Hematopoietic multipotent progenitor cell treated with erythropoietin and hydrocortisone succinate and interleukin-3 and kit ligand, for 6 days (in vitro differentiated cells): Measurements from ENCODE around the gene ATP5PD.
"Not testable (repeated sequence)": the region's sequence is repeated elsewhere in the genome, so short reads cannot be mapped to it uniquely, and the experiment has no call there.

ENCODE experiments used
- DNase-seq: peaks from one replicate; pipeline ENCODE4 v3.0.0-alpha.2; 2015

Gene ATP5PD

DNA sequence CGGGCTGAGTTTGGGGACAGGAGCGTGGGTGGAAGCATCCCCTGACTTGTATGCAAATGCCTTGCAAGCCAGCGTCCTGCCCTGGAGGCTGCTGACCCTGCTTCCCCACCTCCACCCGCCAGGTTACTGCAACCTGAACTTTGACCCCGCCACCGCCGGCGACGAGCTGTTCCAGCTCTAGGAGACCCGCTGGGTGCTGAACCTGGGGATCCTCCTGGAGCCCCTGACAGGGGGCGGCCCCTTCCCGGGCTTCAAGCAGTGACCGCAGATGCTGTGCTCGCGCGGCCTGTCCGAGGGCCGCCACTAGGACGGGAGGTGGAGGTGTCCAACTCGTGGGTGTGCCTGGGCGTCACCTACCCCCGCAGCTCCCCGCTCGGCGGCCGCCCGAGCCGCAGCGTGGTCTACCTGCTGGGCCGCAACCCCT lies 30.3 kb upstream of the ATP5PD start:
- no peak for DNase-seq

DNA sequence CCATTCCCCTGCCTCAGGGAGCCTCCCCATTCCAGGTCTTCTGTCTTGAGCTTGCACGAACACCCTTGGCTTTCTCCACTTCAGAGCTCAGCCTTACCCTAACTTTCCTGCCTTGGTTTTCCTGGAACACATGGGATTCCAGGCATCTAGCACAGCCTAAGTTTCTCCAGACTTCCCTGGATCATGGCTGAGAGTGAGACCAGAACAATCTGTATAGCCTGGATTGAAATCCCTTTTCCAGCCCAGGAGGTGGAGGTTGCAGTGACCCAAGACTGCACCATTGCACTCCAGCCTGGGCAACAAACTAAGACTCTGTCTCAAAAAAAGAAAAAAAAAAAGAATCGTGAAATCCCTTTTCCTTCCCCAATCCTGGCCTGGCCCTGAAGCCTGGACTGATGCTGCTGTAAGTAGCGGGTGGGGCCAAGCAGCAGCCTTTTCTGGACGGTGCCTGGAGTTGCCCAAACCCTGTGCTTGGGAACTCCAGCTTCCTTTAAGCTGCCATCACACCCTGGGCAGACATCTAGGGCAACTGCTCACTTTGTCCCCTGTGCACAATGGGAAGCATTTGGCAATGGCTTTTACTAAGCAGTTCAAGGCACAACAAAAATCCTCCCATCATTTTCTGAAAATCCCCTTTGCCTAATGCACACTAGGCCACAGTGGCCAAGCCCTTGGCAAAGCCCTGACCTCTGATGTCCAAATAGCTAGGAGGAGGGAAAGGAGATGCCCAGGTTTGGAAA lies 29.0 kb upstream of the ATP5PD start:
- DNase-seq, result no peak

DNA sequence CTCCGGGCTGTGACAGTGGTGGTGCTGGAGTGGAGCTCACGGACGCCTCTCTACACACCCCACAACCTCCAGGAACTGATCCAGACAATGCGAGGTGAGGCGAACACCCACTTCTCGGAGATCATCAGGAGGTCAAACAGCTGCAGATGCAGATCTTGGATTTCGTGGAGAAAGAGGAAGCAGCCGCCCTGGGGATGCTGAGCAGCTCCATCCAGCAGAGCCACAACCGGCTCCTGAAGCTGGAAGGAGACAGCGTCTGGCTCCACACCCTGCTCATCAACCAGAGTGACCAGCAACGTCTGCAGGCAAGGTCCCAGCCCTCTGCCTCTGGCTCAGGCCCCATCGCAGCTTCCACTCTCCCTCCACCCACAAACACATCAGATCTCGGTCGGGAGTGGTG lies 27.8 kb upstream of the ATP5PD start:
- DNase-seq, result no peak

DNA sequence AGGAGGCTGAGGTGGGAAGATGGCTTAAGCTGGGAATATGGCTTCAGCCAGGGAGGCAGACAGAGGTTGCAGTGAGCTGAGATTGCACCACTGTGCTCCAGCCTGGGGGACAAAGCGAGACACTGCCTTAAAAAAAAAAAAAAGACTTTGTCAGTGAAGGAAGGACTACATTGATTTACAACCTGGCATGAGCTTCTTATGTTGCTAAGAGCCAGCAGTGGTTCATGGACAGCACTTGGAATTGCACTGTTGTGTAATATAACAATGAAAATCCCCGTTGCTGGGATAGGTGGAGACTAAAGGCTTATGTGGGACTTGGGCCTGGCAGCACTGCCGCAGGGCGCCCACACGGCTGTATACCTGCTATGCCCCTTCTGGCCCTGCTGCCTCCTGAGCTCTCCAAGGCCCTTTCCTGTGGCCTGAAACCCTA lies 26.9 kb upstream of the ATP5PD start:
- no peak for DNase-seq

DNA sequence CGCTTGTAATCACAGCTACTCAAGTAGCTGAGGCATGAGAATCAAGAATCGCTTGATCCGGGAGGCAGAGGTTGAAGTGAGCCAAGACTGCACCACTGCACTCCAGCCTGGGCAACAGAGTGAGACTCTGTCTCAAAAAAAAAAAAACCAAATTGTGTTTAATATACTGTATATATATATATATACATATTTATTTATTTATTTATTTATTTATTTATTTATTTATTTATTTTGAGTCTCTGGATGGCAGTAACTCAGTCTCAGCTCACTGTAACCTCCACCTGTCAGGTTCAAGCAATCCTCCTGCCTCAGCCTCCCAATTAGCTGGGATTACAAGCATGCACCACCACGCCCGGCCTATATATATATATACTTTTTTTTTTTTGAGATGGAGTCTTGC lies 26.1 kb upstream of the ATP5PD start:
- DNase-seq, result not testable (repeated sequence)

DNA sequence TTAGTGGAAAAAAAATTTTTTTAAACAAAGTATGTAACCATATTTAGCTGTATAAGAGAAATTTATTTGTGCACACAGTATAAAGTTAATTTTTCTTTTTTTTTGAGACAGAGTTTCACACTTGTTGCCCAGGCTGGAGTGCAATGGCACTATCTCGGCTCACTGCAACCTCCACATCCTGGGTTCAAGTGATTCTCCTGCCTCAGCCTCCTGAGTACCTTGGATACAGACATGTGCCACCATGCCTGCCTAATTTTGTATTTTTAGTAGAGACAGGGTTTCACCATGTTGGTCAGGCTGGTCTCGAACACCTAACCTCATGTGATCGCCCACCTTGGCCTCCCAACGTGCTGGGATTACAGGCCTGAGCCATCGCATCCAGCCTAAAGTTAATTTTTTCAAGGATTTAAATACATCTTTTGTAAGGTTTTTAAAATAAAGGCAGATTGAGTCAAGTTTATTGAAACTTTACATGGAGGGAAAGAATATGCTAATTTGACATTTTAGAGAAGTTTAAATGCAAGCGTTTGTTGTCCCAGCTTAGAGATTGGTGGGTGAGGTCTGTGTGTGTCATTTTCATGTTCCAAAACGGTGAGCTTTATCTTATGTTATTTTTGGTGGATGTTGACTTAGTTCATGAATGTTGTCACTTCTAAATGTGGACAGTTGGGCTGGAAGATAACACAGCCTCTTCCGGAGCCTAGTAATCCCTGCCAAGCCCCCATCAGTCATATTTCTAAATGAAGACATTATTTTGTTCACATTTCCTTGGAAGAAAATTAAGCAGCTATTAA lies 24.9 kb upstream of the ATP5PD start:
- DNase-seq, result peak; percentile 54

DNA sequence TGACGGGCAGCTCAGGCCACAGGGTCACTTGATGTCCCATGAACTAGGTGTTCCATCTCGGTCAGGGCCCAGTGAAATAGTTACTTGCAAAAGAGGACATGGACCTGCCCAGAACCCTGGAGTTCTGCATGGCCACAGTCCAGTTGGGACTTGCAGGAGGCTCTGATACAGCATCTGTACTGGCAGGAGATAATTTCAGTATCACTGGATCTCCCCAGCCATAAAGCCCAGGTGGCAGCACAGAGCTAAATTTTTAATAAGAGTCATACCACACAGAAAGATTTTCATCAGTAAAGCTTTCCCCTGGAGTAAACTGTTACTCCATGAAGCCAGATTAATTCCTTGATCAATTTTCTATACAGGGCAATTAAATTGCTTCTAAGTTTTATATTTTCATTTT lies 23.0 kb upstream of the ATP5PD start:
- peak; percentile 47 for DNase-seq

DNA sequence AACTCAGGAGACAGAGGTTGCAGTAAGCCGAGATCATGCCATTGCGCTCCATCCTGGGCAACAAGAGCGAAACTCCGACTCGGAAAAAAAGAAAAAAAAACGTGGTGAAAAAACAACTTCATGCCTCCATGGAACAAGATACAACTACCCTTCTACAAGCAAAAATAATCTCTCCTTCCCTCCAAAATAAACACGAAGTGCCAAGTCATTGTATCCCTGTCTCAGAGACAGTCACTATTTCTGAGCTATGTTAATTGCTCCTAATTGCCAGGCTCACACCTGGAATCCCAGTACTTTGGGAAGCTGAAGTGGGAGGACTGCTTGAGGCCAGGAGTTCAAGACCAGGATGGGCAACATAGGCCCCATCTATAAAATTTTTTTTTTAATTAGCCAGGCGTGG lies 22.0 kb upstream of the ATP5PD start:
- no peak for DNase-seq

DNA sequence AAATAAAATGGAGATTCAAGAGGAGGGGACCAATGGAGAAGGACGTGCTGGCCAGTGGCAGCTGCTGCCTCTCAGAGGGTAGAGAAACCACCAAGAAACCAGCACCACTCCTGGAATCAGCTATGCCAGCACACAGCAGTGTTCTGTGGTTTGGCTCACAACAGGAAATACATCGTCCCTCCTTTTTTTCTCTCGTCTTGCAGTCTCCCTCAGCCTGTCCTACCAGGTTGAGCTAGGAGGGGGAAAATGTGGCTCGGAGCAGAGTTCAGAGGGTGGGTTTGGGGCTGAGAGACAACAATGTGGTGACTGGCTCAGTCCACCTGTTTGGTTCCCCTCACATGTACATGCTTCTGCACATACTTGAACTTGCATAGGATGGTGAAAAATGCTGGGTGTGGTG lies 21.1 kb upstream of the ATP5PD start:
- DNase-seq, result peak; percentile 78

DNA sequence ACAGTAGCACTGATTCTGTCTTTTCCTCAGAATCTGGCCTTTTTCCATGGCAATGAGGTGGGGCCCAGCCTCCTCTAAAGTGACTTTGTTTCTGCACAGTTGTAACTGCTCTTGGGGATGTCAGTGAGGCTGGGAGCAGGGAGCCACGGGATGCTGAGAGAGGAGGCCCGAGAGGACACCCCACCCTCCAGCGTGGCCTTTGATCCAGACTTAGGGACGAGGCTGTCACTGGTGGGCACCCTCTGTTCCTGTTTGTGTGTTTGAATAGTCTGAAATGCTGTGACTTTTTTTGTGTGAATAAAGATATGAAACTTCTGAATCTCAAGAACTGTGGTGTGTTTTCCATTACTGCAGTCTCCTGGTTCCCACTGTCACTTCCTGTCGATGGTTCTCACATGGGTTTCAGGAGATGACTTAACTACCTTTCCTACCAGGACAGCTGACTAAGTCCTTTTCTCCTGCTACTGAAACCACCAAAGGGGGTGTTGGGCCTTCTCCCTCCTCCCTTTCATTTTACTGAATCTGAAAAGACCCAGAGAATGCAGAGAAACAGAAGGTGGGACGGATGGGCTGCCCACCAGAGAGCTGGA lies 18.9 kb upstream of the ATP5PD start:
- DNase-seq, result no peak

DNA sequence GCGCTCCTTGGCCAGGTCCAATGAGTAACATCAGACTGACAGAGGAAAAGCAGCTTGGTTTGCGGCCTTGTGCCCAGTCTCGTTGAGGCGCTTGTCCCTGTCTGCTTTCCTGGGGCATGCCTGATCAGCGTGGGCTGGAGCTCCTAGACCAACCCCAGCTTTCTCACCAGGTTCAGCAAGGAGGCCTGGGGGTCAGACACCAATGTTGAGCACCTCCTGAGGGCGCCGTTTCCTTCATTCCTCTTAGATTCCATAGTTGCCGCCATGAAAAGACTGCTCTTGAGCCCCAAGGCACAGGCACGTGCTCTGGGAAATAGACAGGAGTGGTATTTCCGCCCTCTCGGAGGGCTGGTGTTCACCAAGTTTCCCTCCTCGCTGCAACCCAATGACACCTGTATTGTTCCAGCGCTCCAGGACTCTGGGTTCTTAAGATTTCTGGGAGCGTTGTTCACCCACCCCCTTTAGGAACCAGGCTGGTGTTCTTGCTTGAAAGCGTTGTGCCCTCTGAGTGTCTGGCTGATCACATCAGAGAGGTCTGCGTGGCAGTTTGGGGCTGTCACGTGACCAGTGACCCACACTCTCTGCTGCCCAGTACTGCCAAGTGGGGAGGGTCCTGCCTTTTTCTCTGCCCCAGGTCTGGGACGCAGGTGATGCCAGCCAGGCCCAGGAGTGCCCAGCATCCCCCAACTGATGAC lies 18.2 kb upstream of the ATP5PD start:
- DNase-seq, result no peak

DNA sequence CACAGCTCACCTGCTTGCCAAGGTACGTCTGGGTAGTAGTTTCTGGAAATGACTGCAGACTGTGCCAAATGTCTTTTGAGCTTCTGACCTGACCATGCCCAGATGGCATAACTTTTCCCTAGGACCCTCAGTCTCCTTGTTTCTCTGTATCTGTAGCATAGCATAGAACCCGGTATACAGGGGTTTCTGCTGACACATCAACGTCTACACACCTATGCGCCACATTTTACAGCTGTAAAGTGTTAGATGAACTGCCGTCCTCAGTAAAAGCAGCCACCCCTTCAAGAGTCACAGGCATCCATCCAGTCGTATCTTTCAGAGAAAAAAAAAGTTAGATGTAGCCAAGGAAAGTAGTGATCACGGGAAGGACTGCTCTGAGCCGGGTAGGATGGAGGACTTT lies 17.7 kb upstream of the ATP5PD start:
- no peak for DNase-seq

DNA sequence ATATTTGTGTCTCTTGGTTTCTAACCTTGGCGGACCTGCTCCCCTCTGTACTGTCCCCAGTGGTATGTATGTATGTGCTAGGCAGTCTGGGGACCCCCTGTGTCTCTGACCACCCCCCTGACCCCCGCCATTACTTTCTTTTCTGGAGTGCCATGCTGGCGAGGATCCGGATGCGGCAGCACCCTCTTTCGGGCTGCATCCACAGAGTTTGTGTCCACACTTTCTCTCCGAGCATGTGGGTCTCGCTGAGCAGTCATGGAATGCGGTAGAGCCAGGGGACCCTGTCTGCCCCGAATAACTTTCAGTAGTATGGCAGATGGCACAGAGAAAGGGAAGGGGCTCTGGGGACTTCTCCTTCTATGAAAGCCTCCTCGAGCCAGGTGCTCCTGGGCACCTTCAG lies 17.3 kb upstream of the ATP5PD start:
- no peak for DNase-seq

DNA sequence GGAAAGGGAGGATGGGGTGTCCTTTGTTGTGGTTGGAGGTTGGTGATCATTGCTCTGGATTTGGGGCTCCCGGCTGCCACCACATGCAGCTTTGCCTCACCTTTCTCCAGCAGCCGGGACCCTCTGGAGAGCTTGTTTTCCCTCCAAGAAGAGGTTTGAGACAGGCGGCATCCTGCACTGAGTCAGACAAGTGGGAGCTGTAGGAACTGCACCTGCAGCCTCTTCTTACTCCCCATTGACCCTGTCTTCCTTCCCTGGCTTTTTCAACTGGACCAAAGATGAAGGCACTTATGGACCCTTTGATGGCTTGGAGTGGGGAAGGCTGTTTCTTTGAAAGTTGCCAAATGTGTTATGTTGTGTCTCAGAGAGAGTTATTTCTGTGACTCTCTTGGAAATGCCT lies 16.9 kb upstream of the ATP5PD start:
- DNase-seq, result no peak

DNA sequence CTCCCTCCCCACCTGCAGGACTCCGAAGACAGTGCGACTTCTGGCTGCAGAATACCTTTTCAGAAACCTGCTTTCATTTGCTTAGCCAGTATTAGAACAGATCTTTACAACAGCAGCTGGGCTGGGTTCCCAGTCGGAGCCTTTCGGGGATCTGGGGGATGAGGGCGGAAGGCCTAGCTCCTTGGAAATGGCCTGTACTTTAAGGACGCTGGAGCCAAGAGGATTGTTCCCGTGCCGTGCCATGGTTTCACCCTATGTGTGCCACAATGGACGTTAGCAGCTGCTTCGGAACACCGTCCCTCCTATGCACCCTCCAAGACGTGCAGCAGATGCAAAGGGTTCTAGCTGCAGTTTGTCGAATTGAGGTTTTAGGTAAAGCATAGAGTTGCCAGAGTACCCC lies 16.4 kb upstream of the ATP5PD start:
- no peak for DNase-seq

DNA sequence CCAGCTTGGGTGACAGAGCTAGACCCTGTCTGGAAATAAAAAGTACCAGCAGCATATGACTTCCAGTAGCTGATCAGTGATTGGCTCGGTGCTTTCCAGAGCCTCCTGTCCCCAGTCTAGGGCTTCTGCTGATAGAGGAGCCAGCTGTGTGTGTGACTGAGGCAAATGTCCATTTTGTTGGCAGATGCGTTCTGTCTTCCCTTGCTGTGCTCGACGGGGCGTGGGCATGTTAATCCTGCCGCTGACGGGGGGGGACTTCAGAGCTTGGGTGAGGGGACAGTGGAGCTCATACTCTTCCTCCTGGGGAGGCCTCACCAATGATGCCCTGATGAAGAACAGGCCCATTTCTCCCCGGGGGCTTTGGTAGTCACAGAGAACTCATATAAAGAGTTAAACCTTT lies 14.8 kb upstream of the ATP5PD start:
- no peak for DNase-seq

DNA sequence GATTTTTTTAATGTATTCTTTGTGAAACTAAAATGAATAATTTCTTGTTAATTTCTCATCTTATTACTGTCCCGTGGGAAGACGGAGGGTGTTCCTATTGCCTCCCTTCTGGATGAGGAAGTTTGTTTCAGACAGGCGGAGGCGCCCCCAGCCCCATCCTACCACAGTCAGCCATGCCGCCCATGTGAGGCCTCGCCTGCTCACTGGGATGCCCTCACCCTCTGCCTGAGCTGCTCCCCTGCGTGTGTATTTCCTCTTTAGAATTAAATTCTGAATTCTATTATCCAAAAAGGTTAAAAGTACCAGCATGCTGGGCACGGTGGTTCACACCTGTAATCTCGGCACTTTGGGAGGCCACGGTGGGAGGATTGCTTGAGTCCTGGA lies 14.3 kb upstream of the ATP5PD start:
- no peak for DNase-seq

DNA sequence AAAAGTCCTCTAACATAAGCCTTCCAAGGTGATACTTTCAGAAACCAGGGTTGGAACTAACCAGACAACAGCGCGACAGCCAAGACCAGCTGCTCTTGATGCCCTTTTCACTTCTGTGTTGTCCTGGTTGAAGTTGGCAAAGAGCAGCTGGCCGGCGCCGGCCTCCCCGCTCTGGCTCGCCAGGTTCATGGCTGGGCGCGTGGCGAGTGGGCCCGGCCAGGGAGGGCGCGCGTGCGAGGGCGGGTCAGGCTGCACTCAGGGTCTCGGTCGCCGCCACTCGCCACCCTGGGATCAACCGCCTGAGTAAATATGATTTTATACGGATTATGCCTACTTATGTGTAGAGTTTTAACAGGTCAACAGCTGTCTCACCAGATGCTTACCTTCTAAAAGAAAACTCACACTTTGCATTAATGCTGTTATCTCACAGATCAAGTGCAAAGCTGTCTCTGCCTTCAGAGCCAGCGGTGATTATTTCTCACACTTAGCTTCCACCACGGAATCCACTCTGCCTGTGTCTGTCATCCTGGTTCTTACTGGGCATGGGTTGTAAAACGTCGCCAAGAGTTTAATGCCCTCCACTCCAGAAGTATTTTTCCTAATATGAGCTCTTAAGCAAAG lies 13.8 kb upstream of the ATP5PD start:
- DNase-seq, result no peak

DNA sequence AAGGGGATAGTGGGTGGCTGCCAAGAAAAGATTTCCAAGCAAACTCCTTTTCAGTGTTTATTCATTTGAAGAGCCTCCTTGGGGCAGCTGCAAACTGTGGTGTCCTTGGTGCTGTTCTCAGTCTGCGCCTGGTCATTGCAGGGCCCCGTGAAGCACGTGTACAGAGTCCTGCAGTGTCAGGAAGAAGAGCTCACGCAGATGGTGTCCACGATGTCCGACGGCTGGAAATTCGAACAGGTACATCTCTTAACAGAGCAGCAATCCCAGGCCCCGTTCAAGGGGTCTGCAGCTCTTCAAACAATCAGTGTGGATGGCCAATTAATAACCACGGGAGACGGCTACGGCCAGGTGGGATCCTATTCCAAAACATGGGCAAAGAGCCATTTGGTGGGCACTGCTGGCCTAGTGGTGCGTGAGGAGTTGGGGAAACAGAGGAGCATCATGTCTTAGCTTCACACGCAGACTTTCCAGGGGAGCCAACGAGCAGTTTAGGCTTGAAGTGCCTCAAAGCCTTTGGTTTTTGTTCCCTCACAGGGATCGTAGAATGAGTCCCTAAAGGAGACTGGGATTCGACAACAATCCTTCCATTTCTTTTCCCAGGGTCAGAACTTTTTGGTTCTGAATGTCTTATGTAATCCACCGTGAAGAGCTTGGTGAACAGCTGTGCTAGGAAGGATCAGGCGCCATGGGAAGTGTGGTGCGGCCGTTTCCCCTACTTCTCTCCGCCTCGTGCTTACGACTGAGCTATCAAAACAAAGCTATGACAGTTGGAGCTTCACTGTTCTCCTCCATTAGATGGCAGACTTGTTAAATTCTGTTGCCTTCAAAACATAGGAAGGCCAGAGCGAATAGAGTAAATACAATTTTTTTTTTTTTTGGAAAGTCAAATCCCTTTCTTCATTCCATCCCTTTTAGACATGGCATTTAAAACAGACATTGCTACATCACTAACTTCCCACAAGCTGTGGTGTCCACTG lies 12.9 kb upstream of the ATP5PD start:
- DNase-seq, result peak; percentile 75

DNA sequence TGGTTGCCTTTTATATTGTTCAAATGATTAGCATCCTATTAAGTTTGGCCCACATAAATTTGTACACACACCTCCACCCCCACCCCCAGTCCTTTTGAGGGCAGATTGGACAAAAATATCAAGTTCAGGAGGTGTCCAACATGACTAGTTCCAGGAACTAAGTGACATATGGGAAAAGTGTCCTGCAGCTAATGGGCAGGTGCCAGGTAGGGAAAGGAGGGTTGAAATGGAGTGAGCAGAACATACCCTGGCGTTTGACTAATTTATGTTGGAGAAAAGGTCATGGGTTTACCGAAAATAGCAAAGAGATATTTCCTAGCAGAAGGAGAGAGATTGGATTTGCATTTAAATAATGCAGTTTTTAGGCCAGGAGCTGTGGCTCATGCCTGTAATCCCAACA lies 5.2 kb upstream of the ATP5PD start:
- DNase-seq, result no peak

DNA sequence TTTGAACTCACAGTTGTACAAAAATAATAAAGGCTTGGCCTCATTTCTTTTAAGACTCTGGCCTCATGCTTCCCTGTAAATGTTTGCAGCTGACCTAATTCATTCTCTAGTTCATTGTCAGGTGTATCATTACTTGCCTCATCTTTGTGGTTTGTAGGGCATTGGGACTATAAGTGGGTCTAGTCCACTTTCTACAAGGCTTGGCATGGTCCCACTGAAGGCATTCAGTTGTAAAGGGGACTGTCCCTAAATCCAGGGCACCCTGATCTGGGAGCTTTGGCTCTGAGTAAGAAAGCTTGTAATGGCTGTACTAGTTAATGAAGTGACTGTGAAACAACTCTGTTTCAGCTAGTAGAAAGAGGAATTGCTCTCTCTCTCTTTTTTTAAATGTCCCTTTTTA lies 2.9 kb upstream of the ATP5PD start:
- DNase-seq, result no peak

DNA sequence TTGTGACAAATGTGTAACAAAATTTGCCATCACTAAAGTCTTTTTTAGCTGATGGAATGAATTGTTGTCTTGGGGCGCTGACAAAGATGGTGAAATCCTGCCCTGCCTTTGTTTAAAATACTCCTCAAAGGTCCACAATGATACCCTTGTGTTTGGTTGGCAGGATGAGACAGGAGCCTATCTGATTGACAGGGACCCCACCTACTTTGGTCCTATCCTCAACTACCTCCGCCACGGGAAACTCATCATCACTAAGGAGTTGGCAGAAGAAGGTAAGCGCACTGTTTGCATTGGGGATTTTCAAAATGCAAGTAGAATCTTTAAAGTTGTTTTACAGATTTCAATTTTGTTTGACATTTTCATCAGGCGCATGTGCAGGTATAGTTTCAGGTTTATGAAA lies 2.3 kb upstream of the ATP5PD start:
- DNase-seq, result no peak
